Kidney tubule cell (primary cell): ENCODE results near the gene GSTM3.
"Not testable (repeated sequence)": the region's sequence is repeated elsewhere in the genome, so short reads cannot be mapped to it uniquely, and the experiment has no call there.

Experiments
- DNase-seq: peaks from one replicate; pipeline ENCODE4 v3.0.0-alpha.2; 2018; ENCODE audit warnings: low spot score

The GSTM3 gene

DNA sequence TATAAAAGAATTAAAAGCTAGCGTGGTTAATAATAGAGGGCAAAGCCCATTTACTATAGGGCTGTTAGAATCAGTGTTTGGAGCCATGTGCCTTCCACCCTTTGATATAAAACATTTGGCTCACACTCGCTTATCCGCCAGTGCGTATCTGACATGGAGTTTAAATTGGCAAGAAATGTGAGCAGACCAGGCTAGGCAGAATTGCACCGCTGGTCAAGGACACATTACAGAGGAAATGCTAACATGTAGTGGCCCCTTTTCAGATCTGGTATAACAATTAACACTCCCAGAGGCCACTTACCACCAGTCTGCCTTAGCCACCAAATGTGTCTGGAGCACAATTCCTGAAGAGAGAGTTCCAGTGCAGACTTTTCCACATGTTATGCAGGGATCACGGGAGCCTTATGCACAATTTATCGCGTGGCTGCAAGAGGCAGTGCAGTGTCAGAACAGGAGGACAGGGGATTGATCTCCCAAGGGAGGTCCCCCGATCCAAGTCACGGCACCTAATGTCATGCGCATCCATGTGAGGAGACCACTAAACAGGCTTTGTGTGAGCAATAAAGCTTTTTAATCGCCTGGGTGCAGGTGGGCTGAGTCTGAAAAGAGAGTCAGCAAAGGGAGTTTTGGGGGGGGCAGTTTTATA, 14.0 kb downstream of the GSTM3 start:
- no peak for DNase-seq

- DNase-seq: no peak
Measured at GRCh38 chr1:109726007-109726406, 14.8 kb downstream of the GSTM3 start.

GRCh38 chr1:109725510-109725909, 15.3 kb downstream of the GSTM3 start:
- no peak for DNase-seq

DNA sequence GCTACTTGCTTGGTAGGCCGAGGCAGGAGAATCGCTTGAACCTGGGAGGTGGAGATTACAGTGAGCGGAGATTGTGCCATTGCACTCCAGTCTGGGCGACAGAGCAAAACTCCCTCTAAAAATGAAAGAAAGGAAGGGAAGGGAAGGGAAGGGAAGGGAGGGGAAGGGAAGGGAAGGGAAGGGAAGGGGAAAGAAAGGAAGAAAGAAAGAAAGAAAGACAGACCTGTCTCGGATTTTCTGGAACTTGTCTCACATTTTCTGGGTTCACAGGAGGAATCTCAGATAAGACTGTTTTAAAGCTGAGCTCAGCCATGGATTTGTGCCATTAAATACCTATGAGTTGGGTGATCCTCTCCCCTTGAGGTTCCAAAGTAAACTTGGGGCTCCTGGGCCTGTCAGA, 15.9 kb downstream of the GSTM3 start:
- no peak for DNase-seq

GRCh38 chr1:109722908-109723691, 17.7 kb downstream of the GSTM3 start:
- peak; percentile 67 for DNase-seq

GRCh38 chr1:109721971-109722370, 18.9 kb downstream of the GSTM3 start:
- no peak for DNase-seq

GRCh38 chr1:109721042-109721441, 19.8 kb downstream of the GSTM3 start:
- no peak for DNase-seq

DNA sequence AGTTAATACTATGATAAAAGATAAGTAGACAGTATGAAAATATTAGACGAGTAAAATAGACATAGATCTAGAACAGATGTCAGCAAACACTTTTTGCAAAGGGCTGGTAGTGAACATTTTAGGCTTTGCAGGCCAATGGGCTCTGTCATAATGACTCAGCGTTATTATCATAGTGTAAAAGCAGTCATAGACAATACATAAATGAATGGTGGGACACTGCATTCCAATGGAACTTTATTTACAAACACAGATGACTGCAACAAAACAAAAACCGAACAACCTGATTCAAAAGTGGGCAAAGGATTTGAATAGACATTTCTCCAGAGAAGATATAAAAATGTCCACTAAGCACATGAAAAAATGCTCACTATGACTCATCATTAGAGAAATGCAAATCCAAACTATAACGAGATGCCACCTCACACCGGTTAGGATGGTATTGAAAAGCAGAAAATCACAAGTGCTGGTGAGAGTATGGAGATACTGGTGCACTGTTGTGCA, 21.5 kb downstream of the GSTM3 start:
- DNase-seq: no peak

GRCh38 chr1:109718495-109718894, 22.3 kb downstream of the GSTM3 start:
- peak; percentile 73 for DNase-seq

- DNase-seq: no peak
Measured at GRCh38 chr1:109717729-109718128, 23.1 kb downstream of the GSTM3 start.

DNA sequence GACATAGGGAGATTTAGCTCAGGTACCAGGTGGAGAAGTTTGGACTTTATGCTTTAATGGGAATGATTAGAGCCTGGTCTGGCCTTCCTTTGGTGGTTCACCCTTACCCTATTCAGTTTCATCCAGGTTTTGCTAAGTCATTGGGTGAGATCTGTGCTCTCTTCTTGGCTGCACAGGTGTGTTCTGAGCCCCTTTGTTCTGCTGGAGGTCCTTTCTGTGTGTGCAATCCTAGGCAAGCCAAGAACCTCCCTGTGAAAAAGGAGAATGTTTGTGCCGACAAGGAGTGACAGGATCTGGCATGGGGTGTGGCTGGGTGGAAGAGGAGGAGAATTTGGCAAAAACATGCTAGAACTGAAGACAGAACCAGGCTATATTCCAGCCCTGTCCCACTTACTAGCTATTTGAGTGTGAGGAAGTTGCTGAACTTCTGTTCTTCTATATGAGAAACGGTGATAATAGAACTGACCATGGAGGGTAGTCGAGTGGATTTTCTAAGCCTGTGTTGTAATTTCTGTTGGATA, 24.2 kb downstream of the GSTM3 start:
- no peak for DNase-seq

DNA sequence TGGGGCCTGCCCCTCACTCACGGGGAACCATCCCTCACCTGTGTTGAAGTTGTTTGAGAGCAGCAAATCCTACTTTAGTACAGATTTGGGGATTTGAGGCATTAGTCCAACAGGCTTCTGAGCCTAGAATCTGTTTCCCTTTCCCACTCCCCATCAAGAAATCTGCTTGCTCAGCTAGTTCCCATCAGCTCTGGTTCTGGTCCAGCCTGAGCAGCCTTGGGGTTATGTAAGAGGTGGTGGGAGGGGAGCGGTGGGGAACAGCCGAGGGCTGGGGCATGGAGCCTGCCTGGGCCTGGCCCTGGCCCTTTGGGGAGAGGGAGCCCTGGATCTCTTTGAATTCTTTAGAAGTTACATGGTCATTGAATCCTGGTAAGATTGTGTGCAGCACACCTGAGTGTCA, 24.7 kb downstream of the GSTM3 start:
- DNase-seq: no peak

- peak; percentile 0 for DNase-seq
Measured at GRCh38 chr1:109714661-109715372, 26.0 kb downstream of the GSTM3 start.

GRCh38 chr1:109713636-109714035, 27.2 kb downstream of the GSTM3 start:
- DNase-seq: peak; percentile 0

DNA sequence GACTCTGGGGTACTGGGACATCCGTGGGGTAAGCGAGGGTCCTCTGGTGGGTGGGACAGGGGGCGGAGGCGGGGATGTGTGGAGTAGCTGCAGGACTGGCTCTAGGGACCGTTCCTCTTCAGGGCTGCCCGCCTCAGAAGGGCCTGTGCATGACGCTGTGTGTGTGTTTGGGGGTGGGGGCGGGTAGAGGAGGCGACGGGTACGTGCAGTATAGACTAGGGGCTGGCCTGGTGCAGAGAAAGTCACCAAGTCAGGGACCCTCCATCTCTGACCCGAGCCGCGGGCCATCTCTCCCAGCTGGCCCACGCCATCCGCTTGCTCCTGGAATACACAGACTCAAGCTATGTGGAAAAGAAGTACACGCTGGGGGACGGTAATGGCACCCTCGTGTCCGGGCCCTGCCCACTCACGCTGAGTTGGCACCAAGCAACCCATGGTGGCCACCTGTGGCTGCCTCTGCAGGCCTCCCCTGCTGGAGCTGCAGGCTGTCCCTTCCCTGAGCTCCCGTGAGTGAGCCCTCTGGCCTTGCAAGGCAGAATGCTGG, 28.4 kb downstream of the GSTM3 start:
- peak; percentile 0 for DNase-seq

DNA sequence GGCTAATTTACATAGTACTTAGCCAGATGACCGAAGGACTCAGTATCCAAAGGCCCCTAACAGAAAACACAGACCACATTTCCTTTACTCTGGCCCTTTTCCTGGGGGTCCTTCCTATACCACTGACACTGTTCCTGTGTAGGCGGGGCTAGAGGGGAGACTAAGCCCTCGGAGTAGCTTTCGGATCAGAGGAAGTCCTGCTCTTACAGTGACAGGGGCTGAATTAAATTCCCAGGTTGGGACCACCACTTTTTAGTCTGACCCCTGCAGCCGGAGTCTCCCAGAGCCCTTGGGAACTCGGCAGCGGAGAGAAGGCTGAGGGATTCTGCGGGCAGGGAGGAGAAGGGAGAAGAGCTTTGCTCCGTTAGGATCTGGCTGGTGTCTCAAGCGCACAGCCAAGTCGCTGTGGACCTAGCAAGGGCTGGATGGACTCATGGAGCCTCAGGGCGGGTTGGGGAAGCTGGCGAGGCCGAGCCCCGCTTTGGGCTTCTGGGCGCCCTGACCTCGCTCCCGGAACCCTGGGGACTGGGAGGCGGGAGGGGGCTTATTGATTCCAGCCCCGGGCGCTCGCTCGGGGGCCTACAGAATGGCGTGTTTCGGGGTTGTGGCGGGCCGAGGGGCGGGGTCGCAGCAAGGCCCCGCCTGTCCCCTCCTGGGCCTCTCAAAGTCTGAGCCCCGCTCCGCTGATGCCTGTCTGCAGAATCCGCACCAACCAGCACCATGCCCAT, 29.1 kb downstream of the GSTM3 start, which contains the start of gene GSTM5:
TSS of gene GSTM5 (plus strand) at position 659 of the 728 bp plus-strand sequence. CDS start at position 721, 62 bp downstream.
- peak; percentile 0 for DNase-seq

DNA sequence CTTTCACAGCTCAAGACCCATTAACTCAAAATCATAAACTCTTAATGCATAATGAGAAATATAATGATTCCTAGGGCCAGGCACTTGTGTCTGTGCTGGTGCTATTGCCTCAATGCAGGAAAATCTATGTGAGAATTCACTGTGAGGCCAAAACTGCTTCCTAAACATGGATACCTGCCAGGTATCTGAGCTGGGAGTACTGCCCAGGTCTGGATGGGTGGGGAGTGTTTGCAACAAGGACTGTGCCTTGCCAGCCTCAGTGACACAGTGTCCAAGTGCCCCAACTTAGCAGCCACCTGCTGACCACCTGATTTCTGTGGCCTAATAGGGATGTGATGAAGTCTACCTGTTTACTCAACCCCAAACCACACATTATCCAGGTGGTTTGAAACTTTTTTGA, 31.0 kb downstream of the GSTM3 start:
- not testable (repeated sequence) for DNase-seq

DNA sequence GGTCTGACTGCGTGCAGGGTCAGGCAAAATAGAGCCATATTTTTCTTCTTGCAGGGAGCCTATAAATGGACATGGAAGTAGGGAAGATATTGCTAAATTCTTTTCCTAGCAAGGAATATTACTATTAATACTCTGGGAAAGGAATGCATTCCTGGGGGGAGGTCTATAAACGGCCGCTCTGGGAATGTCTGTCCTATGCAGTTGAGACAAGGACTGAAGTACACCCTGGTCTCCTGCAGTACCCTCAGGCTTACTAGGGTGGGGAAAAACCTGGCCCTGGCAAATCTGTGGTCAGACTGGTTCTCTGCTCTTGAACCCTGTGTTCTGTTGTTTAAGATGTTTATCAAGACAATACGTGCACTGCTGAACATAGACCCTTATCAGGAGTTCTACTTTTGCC, 31.9 kb downstream of the GSTM3 start:
- peak; percentile 0 for DNase-seq

- peak; percentile 0 for DNase-seq
Measured at GRCh38 chr1:109705411-109705810, 35.4 kb downstream of the GSTM3 start.

DNA sequence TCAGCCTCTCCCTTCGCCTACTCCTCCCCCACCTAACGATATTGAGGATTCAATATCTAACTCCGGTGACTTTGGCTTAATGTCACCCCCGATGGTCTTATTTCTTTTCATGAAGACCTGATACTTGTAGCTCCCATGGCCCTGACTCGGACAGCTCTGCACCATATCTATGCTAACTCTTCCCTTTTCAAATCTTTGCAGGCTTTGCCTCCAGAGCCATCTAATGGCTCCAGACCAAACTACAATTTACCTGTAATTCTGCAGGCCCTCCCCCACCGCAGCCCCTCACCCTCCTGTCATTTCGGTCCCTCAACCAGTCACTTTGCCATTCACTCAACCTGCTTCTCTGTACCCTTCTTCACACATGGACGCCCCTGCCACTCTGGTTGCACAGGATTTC, 36.7 kb downstream of the GSTM3 start:
- DNase-seq: peak; percentile 0

GRCh38 chr1:109702940-109703339, 37.9 kb downstream of the GSTM3 start:
- not testable (repeated sequence) for DNase-seq
